DOHH2 (cell line): ENCODE measurements around the gene ATP7B.

ENCODE experiments used
- EZH2phosphoT487 ChIP-seq: fragments of 200-600 bp; sonication (generic); IDR thresholded peaks from 2 replicates; pipeline ENCODE4 v1.6.1; 2017; ENCODE audit warnings: borderline replicate concordance, mild to moderate bottlenecking, antibody characterized with exemption, low read length, moderate library complexity, mixed read lengths
- TF ChIP-seq, protein P1 (sequence below): fragments of 200-600 bp; sonication (generic); IDR thresholded peaks from one replicate; pipeline ENCODE4 v1.5.1; 2014; ENCODE audit warnings: antibody characterized with exemption, mild to moderate bottlenecking, low read depth, low read length; ENCODE audit not compliant: poor library complexity, severe bottlenecking

DNA sequence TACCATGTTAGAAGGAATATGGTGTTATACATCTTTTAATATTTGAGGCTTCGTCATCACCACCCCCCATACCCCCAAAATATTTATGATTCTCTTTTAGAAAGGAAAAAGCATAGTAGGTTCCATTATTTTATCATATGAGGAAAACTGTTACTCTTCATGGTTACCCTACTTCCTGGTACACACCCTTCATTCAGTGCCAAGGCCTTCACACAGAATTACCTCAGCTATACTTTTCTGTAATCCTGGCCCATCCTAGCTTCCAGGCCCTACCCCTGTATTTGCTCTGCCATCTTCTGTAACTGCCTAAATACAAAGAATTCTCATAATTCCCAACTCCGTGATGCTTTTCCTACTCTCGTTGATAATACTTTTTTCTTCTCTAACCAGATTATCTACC, 8.9 kb upstream of the ATP7B start:
- TF ChIP-seq EZH2phosphoT487, result no peak
- TF ChIP-seq, protein P1, sequence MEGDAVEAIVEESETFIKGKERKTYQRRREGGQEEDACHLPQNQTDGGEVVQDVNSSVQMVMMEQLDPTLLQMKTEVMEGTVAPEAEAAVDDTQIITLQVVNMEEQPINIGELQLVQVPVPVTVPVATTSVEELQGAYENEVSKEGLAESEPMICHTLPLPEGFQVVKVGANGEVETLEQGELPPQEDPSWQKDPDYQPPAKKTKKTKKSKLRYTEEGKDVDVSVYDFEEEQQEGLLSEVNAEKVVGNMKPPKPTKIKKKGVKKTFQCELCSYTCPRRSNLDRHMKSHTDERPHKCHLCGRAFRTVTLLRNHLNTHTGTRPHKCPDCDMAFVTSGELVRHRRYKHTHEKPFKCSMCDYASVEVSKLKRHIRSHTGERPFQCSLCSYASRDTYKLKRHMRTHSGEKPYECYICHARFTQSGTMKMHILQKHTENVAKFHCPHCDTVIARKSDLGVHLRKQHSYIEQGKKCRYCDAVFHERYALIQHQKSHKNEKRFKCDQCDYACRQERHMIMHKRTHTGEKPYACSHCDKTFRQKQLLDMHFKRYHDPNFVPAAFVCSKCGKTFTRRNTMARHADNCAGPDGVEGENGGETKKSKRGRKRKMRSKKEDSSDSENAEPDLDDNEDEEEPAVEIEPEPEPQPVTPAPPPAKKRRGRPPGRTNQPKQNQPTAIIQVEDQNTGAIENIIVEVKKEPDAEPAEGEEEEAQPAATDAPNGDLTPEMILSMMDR, result no peak
